Heart right ventricle (tissue), 16 donors: ENCODE data around the gene STRADA. TPM values are rescaled to one million over a fixed set of nuclear protein-coding genes. Genes with fewer than 3 reads are reported as not detected.
A peak's percentile ranks its signal among the peaks of the same experiment; 100 is the strongest.

Experiments used
- ATAC-seq, 8 donors: fragments of 200-7000 bp; cut with Tn5 transposase; one replicate each; pipeline ENCODE4 v1.9.1; 2020; ENCODE audit warnings: mild to moderate bottlenecking in 8 of 8, moderate library complexity in 8 of 8, moderate number of reproducible peaks in 1 of 8
- DNase-seq, 2 donors: peaks; one replicate each; pipeline ENCODE4 v3.0.0-alpha.2; 2020
- H3K27ac ChIP-seq, 10 donors: fragments of 200-600 bp; sonication (generic) in 2 of 10; one replicate each; pipeline versions ENCODE4 v1.5.0 to v1.8.0; 2020 to 2022; ENCODE audit warnings: mild to moderate bottlenecking in 3 of 10
- H3K27me3 ChIP-seq, 7 donors: fragments of 200-600 bp; one replicate each; pipeline ENCODE4 v1.8.0; 2021 to 2022; ENCODE audit warnings: mild to moderate bottlenecking in 2 of 7
- H3K36me3 ChIP-seq, 9 donors: fragments of 200-600 bp; sonication (generic) in 1 of 9; one replicate each; pipeline versions ENCODE4 v1.5.0 to v1.8.0; 2020 to 2022; ENCODE audit warnings: mild to moderate bottlenecking in 2 of 9
- H3K4me1 ChIP-seq, 9 donors: fragments of 200-600 bp; sonication (generic) in 1 of 9; one replicate each; pipeline versions ENCODE4 v1.5.0 to v1.8.0; 2020 to 2022; ENCODE audit warnings: mild to moderate bottlenecking in 4 of 9
- H3K4me3 ChIP-seq, 10 donors: fragments of 200-600 bp; sonication (generic) in 2 of 10; one replicate each; pipeline versions ENCODE4 v1.5.0 to v1.8.0; 2020 to 2022; ENCODE audit warnings: mild to moderate bottlenecking in 7 of 10, moderate library complexity in 2 of 10
- H3K9me3 ChIP-seq, 11 donors: fragments of 200-600 bp in 10 of 11; sonication (generic) in 2 of 11; one replicate each; pipeline versions ENCODE4 v1.5.0 to v1.8.0; 2013 to 2022; ENCODE audit warnings: mild to moderate bottlenecking in 2 of 11, control low read depth in 1 of 11, moderate library complexity in 1 of 11
- CTCF ChIP-seq, 9 donors: fragments of 200-600 bp; sonication (generic) in 2 of 9; IDR thresholded peaks; one replicate each; pipeline versions ENCODE4 v1.5.0 to v1.8.0; 2021 to 2022; ENCODE audit warnings: antibody characterized with exemption in 9 of 9, mild to moderate bottlenecking in 5 of 9, moderate library complexity in 1 of 9
- WGBS, 2 donors: extraction: QIAGEN DNeasy Blood & Tissue Kit; methylation state at CpG; one replicate each; pipeline ENCODE4 v1.1.7; 2013; ENCODE audit warnings: inconsistent platforms in 1 of 2; 5-methylcytosine and 5-hydroxymethylcytosine counted together
- intact Hi-C, 10 donors: fragments of 100-400 bp; cut with DNase I; formaldehyde crosslinking; loops; one replicate each; pipeline versions ENCODE4 v1.11.1 to v1.14.2; 2022
- polyA plus RNA-seq, 2 donors: library from polyadenylated mRNA; stranded (reverse); fragments of 200-250 nt; gene quantifications; one replicate each; pipeline ENCODE4 v1.2.3, GENCODE V29; 2013
- total RNA-seq, 10 donors: library from RNA; stranded (reverse); fragmentation: NEBNext Ultra II Directional in 3 of 10; extraction: Animal tissue kit (Norgen Biotek cat#: 25700) in 3 of 10; gene quantifications; one replicate each; pipeline versions ENCODE4 v1.2.1 to v1.2.4, GENCODE V29; 2021 to 2023
- donor health status: Arrhythmogenic right ventricular cardiomyopathy.
- donor health status: ischemic (EF 13 %, LVEDD 7.1; RV severe dilation, severe dysfunction).
- donor health status: healthy with polysubstance abuse.
- donor health status: DM: no; HTN: yes; CAD: no.
- donor health status: DM: no; HTN: no; CAD: no.
- donor health status: ischemic (EF 25% LVEDD 6.9; RV normal size, moderate dysfunction).
- donor health status: ischemic (EF 25% LVEDD 5.7; RV mildly dilated, moderate dysfunction).
- donor health status: healthy.
- donor health status: DM: yes; HTN: yes; CAD: no.
- donor health status: Ischemic cardiomyopathy.
- donor health status: ischemic (EF 35%, LVEDD 5.7; RV mildly dilated, moderate dysfunction).
- donor health status: nonischemic (EF 11% LVEDD 7.7; RV severe dilation, severe dysfunction).
- donor health status: DM: yes; HTN: yes; CAD: no.
- donor health status: PGD.
- donor health status: ischemic (EF 29% LVEDD 5.4; RV normal size, mild dysfunction).
- donor health status: nonischemic (EF 23%, LVEDD 6.1; RV moderate dilation, normal function).

The STRADA gene
- total and polyA plus RNA-seq, 12 donors = 12.2 to 30.0 (median 17.7) TPM

- 82 to 83% methylated on average over 15 of the region's 15 CpGs for WGBS, 2 donors
- ATAC-seq (no peak), DNase-seq (no peak)
- Histone ChIP-seq H3K4me1 (peaks cover 0 to 50% (median 21%) of the 10 kb centered on the region in 9 donors), H3K27ac (peak overlapping the region in 2 of 10 donors; percentile 36 to 41), H3K4me3 (no peak overlapping the region), H3K36me3 (peaks cover 0 to 83% (median 48%) of the 10 kb centered on the region in 9 donors), H3K27me3 (no peaks in the 10 kb centered on the region), H3K9me3 (no peaks in the 10 kb centered on the region)
- no peak for TF ChIP-seq CTCF (IDR thresholded peaks at IDR 0.05)
- intact Hi-C loops = loop anchor here in 2 of 10 donors (10.0 kb wide), 3 partner anchors 70 to 270 kb away; partner anchors contain the start of gene MAP3K3 (in 1 of the 2)
Measured at GRCh38 chr17:63694950-63695773, 46.4 kb downstream of the STRADA start.

- Histone ChIP-seq H3K27ac (peak overlapping the region in 2 of 10 donors; percentile 36 to 41), H3K36me3 (peaks cover 0 to 91% (median 56%) of the 10 kb centered on the region in 9 donors)
- 82 to 84% methylated on average over 12 of the region's 12 CpGs for WGBS, 2 donors
Measured at GRCh38 chr17:63694229-63694949, 47.2 kb downstream of the STRADA start.

GRCh38 chr17:63693411-63694113 is 48.0 kb downstream of the STRADA start:
- Histone ChIP-seq H3K27ac (no peak overlapping the region), H3K9me3 (no peaks in the 10 kb centered on the region), H3K4me1 (peaks cover 0 to 43% (median 12%) of the 10 kb centered on the region in 9 donors), H3K36me3 (peaks cover 0 to 94% (median 64%) of the 10 kb centered on the region in 9 donors), H3K4me3 (no peak overlapping the region), H3K27me3 (no peaks in the 10 kb centered on the region)
- no peak for TF ChIP-seq CTCF (IDR thresholded peaks at IDR 0.05)
- ATAC-seq (no peak), DNase-seq (no peak)
- intact Hi-C loops = loop anchor here in 2 of 10 donors (10.0 kb wide), 3 partner anchors 69 to 269 kb away; partner anchors contain the start of gene MAP3K3 (in 1 of the 2)
- WGBS, 2 donors = 88 to 93% methylated on average over 18 of the region's 18 CpGs

More at GRCh38 chr17:63694229-63694949, 47.2 kb downstream of the STRADA start:
- H3K4me1 ChIP-seq = peaks cover 0 to 50% (median 20%) of the 10 kb centered on the region in 9 donors
- H3K27me3 ChIP-seq = no peaks in the 10 kb centered on the region
- ATAC-seq (no peak), DNase-seq (no peak)
- intact Hi-C loops = loop anchor here in 2 of 10 donors (10.0 kb wide), 3 partner anchors 70 to 270 kb away; partner anchors contain the start of gene MAP3K3 (in 1 of the 2)
- no peak for TF ChIP-seq CTCF (IDR thresholded peaks at IDR 0.05)
- H3K4me3 ChIP-seq = no peak overlapping the region
- no peaks in the 10 kb centered on the region for H3K9me3 ChIP-seq
